GM21367 (cell line): Measurements from ENCODE around the gene KLF16.

Source experiments
- ATAC-seq: cut with Tn5 transposase; IDR thresholded peaks from one replicate; pipeline ENCODE4 v1.9.1; 2021; ENCODE audit not compliant: unreplicated experiment

The KLF16 gene

DNA sequence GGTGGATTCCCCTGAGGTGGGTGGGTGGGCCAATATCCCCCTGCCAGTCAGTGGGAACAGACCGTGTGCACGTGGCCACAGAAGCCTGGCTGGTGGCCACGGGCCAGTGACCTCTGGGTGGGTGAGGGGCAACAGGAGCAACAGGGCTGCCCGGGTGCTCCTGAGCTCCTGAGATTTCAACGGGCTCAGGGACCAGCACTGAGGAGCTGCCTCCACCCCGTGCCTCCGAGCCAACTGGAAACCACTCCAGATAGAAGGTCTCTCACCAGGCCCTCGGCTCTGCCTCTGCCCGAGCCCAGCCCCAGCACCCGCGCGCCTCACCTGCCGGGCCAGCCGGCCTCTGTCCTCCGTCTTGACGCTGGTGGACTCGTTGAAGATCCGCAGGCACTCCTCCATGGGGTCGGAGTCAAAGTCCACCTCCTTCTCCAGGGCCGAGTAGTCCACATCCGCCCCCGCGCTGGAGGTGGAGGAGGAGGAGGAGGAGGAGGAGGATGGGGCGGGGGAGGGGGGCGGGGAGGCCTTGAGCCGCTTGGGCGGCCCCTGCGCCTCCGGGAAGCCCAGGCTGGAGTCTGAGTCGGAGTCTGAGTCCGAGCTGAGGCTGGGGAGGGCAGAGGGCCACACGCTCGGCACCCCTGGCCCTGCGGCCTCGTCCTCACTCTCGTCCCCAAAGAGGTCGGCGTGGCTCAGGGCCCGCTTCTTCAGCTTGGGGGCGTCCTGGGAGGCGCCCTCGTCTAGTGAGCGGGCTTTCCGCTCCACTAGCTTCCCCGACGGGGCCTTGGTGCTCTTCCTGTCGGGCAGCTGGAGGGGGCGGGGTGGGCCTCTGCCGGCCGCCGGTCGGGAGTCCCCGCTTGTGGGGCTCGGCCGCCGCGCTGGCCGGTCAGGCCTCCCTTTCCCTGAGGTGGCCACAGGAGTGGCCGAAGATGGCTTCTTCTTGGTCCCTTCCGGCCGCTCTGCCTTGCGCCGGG lies 36.5 kb downstream of the KLF16 start:
- ATAC-seq: no peak

DNA sequence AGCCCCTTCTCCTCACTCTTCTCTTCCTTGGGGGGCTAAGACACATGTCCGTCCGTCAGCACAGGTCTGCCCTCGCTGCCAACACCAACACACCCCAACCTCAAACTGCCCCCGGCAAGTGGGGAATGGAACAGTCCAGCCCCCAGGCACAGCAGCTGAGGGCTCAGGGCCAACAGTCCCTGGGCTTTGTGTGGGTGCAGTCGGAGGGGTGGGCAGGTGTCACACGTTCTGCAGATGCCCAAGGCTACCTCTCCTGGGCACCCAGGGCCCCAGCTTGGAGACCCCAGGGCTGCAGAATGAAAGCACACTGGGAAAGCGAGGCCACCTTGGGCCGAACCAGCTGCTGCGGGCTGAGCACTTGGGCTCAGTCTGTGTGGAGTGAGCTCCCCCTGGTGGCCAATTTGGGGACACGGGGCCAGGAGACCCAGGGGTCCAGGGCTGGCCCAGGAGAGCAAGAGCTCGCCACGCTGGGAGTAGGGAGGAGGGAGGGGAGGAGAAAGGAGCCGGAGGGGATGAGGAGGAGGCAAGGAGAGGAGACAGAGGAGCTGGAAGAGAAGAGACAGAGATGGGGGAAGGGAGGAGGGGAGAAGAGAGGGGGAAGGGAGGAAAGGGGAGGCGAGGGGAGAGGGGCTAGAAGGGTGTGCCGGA lies 37.3 kb downstream of the KLF16 start:
- no peak for ATAC-seq

DNA sequence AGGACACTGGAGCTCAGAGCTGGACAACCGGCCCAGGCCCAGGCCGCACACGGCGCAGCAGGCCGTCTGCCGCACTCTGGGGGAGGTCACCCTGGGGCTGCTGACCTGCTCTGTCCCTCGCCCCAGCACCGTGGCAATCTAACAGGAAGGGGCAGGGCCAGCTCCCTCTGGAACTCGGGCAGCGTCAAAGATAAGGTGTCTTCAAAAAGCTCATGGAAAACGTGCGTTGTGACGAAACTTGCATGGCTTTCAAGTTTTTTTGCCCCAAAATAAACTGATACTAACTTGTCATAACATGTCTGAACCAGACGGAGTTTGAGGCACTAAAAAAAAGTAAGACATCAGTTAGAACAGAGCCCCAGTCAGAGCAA lies 39.1 kb downstream of the KLF16 start:
- ATAC-seq: no peak

DNA sequence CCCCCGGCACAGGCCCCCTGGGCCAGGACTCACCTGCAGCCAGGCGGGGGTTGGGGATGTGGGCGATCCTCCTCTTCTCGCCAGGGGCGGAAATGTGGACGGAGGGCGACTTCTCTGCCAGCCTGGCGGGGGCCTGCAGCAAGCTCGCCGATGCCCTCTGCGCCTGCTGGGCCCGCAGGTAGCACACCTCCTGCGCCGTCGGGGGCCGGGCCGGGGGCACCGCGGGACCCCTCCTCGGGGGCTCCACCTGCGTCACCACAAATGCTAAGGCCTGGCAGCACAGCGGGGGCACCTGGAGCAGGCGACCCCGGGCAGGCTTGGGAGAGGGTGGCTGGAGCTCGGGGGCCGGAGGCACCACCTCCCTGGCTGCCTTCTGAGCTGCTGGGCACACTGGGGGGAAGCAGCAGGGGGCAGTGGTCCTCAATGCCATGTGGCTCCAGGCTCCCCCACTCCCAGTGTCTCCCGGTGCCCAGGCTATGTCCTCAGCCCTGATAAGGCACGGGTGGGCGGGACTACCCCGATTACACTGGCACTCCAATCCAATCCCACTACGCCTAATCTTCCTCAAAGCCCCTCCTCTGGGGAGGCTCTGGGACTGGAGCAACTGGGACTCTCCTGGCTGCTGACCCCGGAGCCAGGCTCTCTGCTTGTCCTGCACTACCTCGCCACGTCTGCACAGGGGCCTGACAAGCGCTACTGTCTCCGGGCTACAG lies 39.7 kb downstream of the KLF16 start:
- no peak for ATAC-seq

DNA sequence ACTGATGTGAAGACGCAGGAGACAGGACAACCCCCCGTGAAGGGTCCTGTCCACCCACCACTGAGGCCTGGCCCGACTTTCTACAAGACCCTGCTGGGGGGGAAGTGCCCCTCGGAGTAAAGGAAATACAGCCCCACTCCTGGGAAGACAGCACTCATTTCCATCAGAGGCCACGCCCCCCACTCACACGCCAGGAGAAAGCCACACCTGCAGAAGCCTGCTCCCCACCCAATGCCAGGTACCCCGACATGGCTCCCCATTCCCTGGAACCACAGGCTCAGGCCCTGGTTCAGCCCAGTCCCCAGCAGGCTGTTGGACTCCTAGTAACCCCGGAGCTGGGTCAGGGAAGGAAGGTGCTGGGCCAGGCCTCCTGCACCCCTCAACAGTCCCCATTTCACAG lies 40.4 kb downstream of the KLF16 start:
- no peak for ATAC-seq

DNA sequence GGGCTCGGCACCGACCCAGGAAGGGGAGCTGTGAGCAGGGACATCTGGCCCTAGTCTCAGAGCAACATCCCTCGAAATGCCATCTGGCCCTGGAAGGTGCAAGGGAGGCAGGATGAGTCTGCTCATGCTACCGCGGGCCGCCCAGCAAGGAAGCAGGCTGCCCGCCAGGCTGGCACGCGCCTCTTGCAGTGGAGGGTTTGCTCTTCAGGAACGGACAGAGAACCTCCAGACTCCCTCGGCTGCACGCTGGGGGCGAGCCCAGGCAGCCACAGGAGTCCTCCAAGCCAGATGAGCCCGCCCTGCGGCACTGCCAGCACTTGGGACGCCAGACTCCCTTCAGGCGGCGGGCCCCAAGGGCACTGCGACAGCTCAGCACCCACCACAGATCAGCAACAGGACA lies 41.2 kb downstream of the KLF16 start:
- ATAC-seq: no peak

DNA sequence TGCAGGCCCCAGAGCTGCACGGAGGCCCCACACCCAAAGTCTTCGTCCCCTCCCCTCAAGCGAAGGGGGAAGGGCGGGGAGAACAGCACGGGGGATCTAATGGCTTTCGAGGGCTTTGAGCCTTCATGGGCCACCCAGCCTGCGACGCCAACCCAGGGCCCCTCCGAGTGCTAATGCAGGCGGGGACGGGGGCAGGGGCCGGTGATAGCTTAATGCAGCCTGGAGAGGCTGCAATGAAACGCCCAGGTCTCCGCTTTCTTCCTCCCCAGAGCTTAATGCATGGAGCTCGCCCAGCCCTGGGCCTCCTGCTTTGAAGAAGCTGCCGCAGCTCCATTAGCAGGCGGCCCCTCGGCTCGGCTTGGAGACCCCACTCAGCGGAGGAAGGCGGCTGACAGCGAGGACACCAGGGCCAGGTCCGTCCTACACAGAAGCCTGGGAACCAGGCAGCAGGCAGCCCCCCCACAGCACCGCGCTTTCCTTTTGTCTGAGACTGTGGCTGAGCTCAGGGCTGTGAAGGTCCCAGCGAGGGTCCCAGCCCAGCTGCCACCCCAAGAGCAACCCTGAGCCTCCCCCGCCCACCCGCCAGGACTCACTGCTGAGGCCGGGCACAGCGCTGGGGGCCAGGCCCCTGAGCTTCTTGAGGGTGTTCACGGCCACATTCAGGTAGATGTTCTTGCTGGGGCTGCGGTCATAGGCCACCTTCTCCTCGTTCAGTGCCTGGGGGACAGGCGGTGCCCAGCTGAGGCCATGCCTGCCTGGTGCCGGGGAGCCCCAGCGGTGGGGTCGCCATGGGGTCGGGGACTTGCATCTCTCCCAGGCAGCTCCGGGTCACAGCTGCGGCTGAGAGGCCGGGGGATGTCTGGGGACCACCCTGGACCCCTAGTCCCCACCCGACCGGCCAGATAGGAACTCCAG lies 43.8 kb downstream of the KLF16 start:
- no peak for ATAC-seq

DNA sequence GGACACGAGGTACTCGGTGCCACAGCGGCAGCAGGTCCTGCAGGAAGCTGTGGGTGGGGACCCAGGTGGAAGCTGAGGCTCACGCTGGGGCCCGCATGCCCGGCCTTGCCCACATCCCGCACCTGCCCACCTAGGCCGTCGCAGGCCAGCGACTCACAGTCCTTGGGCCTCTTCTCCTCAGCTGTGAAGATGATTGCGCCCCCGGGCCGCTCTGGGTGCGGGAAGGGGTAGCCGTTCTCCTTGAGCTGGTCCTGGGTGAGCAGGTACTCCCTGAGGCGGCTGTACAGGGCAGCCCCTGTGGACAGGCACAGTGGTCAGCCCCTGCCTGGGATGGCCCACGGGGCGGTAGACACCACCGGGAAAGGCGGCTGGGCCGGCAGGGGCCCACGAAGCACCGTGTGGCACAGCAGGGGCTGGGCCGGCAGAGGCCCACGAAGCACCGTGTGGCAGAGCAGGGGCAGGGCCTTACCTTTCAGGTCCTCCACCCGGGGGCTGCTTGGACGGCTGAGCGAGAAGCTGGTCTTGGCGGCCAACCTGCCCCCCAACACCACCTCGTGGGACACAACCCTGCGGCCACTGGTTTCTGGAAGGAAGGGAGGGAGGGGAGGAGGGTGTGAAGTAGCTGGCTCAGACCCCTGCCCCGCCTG lies 44.7 kb downstream of the KLF16 start:
- ATAC-seq: no peak

DNA sequence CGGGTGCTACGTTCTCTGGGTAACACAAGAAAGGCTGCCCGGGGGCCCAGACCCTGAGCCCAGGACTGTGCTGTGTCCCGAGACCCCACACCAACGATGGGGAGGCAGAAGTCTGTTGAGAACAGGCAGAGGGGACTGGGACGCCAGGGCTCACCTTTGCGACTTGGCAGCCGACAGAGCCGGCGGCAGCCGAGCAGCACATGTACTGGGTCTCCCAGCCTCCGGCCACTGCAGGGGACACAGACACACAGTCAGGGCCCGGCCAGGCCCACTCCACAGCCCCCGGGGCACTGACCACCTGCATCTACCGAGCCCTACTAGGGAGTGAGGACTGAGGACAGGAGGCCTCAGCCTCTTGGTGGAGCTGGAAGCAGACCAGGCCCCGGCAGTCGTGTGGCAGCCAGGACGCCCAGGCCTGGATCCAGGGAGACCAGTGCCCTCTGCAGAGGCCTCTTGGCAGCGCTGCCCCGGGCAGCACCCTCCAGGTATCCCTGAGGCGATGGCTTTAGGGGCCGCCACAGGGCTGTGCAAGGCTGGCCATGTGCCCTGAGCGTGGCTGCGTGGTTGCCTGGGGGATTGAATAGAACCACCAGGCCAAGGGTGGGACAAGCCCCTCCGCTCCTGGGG lies 45.7 kb downstream of the KLF16 start:
- ATAC-seq: no peak

DNA sequence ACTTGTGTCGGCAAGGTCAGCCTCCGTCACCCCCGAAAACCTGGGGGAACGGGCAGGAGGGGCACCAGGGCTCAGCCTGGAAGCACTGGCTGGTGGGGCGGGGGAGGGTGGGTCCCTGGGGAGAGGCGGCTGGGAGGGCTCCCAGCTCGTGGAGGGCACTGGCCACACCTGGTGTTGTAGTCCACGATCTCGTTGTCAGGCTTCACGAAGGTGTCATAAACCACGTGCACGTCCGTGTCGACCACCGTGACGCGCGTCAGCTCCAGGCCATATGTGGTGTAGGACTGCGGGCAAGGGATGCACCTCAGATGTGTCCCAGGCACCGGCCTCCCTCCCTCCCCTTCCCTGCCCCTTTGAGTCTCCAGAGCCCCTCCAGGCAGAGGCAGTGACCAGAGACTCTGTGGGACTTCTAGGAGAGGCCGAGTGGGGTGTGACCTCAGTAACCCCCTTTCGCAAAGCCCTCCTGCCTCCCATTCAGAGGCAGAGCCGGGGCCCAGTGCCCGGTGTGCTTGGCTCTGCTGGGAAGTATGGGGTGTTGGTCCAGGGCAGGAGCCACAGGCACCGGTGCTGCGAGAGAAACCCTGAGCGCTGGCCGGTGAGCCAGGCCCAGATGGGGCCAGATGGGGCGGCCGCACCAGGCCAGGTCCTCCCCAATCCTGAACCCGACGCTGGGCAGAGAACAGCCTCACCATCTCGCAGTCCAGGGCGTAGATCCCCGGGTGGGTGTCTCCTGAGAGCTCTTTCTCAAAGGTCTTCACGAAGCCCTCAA lies 46.7 kb downstream of the KLF16 start:
- ATAC-seq: no peak

DNA sequence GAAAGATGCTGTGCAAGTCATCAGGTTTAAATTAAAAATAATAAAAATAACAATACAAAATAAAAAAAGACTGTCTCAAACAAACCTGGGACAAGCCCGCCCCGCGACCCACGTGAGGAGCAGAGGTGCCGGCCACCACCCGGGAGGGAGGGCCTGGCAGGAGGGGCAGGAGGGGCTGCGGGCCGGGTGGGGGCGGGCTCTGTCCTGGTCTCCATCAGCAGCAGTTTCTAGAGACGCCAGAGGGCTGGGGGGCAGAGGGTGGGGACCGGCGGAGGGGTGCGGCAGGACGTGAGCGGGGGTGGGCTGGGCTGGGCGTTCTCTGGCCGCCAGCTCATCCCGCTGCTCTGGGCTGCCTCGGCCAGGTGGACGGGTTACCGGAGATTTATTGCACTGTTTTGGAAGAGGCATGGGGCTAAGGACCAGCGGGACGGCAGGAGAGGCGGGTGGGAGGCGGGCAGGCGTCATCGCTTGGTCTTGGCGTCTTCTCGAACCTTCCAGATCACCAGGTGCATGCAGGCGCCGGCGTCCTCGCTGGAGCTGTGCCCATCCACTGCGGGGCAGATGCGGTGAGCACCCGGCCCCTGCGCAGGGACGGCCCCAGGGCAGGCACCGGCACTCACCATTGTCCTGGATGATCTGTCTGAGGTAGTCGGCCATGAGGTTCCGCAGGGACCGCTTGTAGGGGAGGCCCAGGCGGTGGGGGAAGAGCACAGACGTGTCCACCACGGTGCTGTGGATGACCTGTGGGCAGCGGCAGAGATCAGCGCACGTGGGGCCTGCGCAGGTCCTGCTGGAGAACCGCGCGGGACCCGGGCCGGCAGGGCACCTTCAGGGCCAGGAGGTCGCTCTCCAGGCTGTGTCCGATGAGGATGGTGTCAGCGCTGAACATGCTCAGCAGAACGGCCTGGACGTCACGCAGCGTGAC lies 47.5 kb downstream of the KLF16 start:
- ATAC-seq: no peak

DNA sequence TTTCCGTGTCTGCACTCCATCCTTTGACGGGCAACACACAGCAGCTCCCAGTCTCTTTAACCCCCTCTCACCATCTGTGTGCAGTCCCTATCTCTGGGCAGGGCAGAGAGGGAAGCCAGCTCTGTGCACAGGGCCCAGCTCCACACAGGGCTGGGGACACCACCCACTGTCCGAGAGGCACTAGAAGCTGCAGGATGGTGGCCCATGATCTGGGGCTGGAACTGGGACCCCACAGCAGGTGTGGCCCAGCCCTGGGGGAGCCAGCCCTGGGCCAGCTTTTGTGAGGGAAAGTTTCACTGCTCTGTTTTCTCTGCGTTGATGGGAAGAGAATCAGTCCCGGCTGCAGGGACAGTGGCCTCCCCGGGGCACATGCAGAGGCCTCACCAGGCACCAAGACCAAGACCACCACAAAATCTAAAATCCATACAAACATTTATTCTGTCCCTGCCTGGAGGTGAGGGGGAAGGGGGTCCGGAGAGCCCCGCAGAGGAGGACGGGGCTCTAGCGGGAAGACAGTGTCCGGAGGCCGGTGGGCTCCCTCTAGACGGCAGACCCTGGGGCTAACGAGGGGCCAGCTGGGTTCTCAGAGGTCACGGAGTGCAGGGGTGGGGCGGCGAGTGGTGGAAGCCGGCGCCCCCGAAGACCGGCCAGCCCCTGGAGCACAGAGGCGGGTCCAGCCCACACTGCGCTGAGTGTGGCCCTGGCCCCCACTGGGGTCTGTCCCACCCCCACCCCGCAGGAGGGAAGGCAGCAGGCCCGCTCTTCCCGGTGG lies 48.4 kb downstream of the KLF16 start:
- no peak for ATAC-seq

DNA sequence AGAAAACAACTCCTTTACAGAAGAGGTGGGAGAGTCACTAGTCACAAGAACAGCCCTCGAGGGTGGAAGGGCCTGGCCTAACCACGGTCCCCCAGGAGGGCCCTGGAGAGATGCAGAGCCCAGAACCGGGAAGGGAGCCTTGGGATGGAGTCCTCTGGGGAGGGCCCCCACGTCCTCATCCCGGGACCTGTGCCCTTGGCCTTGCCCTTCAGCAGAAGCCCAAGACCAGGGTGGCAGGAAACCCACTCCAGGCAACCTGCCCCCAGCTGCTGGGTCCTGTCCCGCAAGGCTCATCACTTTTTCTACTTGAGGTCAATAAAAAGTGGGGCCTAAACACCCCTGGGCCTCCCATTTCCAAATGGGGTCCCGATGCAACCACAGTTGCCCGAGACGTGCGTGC lies 49.0 kb downstream of the KLF16 start:
- no peak for ATAC-seq

DNA sequence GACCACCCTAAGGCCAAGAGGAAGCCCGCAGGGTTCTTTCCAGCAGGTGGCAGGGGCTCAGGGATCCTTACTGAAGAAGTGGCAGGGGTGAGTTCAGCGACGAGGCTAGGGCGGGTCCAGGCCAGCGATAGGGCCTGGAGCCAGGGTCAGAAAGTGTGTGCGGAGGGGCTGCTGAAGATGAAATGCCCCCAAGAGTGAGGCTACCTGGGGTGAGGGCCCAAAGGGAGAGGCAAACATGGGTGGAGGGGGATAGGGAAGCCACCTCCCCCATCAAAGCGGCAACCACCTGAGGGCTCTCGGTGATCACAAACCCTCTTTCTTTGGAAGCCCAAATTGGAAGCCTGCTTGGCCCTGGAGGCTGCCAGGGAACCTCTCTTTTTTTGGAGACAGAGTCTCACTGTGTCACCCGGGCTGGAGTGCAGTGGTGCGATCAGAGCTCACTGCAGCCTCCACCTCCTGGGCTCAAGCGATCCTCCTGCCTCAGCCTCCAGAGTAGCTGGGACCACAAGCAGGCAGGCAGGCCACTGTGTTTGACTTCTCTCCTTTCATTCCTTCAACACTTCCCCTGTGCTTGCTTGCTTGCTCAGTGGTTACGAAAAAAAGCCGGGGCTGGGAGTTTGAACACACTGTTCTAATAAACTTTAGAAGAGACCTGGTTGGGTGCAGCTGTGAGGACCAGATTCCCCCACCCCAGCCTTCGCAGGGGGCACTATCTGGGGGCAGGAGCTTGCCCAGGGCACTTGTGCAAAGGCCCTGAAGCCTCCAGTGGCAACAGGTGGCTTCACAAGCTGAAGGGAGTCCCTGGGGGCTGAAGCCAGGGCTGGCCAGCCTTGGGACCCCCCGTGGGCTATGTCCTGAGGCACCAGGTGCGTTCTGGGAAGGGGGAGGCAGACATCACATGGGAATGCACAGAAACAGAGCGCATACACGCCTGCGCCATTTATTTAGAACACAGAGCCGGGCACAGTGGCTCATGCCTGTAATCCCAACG lies 49.9 kb downstream of the KLF16 start:
- ATAC-seq: no peak

DNA sequence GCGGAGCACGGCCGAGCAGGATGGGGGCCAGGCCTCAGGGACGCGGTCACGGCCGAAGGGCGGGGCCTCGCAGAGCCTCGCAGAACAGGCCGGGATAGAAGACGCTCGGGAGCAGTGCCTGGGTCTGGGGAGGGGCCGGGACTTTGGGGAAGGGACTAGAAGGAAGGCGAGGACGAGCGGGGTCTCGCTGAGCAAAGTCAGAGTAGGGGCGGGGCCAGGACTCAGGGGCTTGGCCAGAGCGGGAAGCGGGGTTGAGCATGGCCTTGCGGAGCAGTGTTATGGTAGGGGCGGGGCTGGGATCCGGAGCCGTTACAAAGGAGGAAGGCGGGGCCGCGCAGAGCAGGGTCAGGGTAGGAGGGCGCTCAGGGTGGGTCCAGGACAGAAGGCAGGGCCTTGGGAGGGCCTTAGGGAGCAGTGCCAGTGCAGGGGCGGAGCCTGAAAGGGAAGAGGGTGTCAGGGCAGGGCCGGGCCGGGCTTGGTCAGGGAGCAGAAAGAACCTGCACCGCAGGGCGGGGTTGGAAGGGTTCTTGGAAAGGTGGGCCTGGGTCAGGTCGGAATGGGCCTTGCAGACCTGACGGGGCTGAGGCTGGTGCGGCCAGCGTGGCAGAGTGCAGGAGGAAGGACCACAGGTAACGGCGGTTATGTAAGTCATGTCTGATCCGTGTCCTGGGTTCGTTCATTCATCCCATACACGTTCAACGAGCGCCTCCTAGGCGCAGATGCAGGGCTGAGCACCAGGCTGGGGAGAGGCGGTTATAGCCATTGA lies 50.8 kb downstream of the KLF16 start:
- peak; percentile 70 for ATAC-seq
